Progenitor cell of endocrine pancreas (in vitro differentiated cells): Measurements from ENCODE around the gene VSNL1. TPM values are rescaled to one million over a fixed set of nuclear protein-coding genes. Genes with fewer than 3 reads are reported as not detected.
"Not testable (repeated sequence)": the region's sequence is repeated elsewhere in the genome, so short reads cannot be mapped to it uniquely, and the experiment has no call there.

Experiments
- DNase-seq: peaks from one replicate; pipeline ENCODE4 v3.0.0; 2021; ENCODE audit warnings: low spot score; ENCODE audit not compliant: unreplicated experiment
- H3K27ac Mint-ChIP-seq: 2 replicates; pipeline ENCODE4 v1.8.0; 2021; ENCODE audit warnings: mild to moderate bottlenecking, moderate library complexity, mixed read lengths
- H3K27me3 Mint-ChIP-seq: 2 replicates; pipeline ENCODE4 v1.8.0; 2021; ENCODE audit warnings: mixed read lengths
- H3K36me3 Mint-ChIP-seq: 2 replicates; pipeline ENCODE4 v1.8.0; 2022; ENCODE audit warnings: mixed read lengths; ENCODE audit not compliant: insufficient read depth
- H3K4me1 Mint-ChIP-seq: 2 replicates; pipeline ENCODE4 v1.8.0; 2021; ENCODE audit warnings: low read depth, mixed read lengths
- H3K4me3 Mint-ChIP-seq: 2 replicates; pipeline ENCODE4 v1.8.0; 2021; ENCODE audit warnings: low read depth, mild to moderate bottlenecking, moderate library complexity, mixed read lengths
- H3K9me3 Mint-ChIP-seq: 2 replicates; pipeline ENCODE4 v1.8.0; 2021; ENCODE audit warnings: low read depth, mixed read lengths
- CTCF ChIP-seq: fragments of 200-600 bp; sonication (generic); IDR thresholded peaks from one replicate; pipeline ENCODE4 v1.5.0; 2021; ENCODE audit warnings: antibody characterized with exemption, mild to moderate bottlenecking; ENCODE audit not compliant: unreplicated experiment
- total RNA-seq: library from RNA; stranded (reverse); gene quantifications from 2 replicates; pipeline ENCODE4 v1.2.1, GENCODE V29; 2021

VSNL1 gene
- total RNA-seq, 1 donor from 2014 or later = 1.1 TPM

- H3K4me1 Mint-ChIP-seq = peaks cover 6% of the 10 kb centered on the region
- peaks cover 17% of the 10 kb centered on the region for H3K27me3 Mint-ChIP-seq
- no peaks in the 10 kb centered on the region for H3K9me3 Mint-ChIP-seq
- no peak for TF ChIP-seq CTCF
- DNase-seq = no peak
- no peaks in the 10 kb centered on the region for H3K36me3 Mint-ChIP-seq
- no peak overlapping the region for H3K4me3 Mint-ChIP-seq
- H3K27ac Mint-ChIP-seq = no peak overlapping the region
These were observed 7.2 kb downstream of the VSNL1 start for GRCh38 chr2:17547737-17548136.

GRCh38 chr2:17550907-17551306 is 10.4 kb downstream of the VSNL1 start:
- Mint-ChIP-seq H3K9me3 (no peaks in the 10 kb centered on the region), H3K36me3 (no peaks in the 10 kb centered on the region), H3K4me3 (no peak overlapping the region), H3K4me1 (peaks cover 10% of the 10 kb centered on the region), H3K27me3 (no peaks in the 10 kb centered on the region), H3K27ac (no peak overlapping the region)
- no peak for TF ChIP-seq CTCF
- no peak for DNase-seq

GRCh38 chr2:17555150-17555549 is 14.7 kb downstream of the VSNL1 start:
- no peak overlapping the region for H3K27ac Mint-ChIP-seq
- no peak overlapping the region for H3K4me3 Mint-ChIP-seq
- peaks cover 3% of the 10 kb centered on the region for H3K4me1 Mint-ChIP-seq
- TF ChIP-seq CTCF = no peak
- no peaks in the 10 kb centered on the region for H3K27me3 Mint-ChIP-seq
- DNase-seq = no peak
- no peaks in the 10 kb centered on the region for H3K9me3 Mint-ChIP-seq
- no peaks in the 10 kb centered on the region for H3K36me3 Mint-ChIP-seq

GRCh38 chr2:17557596-17557995 is 17.1 kb downstream of the VSNL1 start:
- no peak for DNase-seq
- TF ChIP-seq CTCF = no peak
- no peaks in the 10 kb centered on the region for H3K9me3 Mint-ChIP-seq
- H3K27me3 Mint-ChIP-seq = no peaks in the 10 kb centered on the region
- no peak overlapping the region for H3K27ac Mint-ChIP-seq
- peaks cover 3% of the 10 kb centered on the region for H3K4me1 Mint-ChIP-seq
- no peak overlapping the region for H3K4me3 Mint-ChIP-seq
- H3K36me3 Mint-ChIP-seq = no peaks in the 10 kb centered on the region

GRCh38 chr2:17558053-17558452 is 17.6 kb downstream of the VSNL1 start:
- Mint-ChIP-seq H3K36me3 (no peaks in the 10 kb centered on the region), H3K9me3 (no peaks in the 10 kb centered on the region), H3K27ac (no peak overlapping the region), H3K27me3 (no peaks in the 10 kb centered on the region), H3K4me3 (no peak overlapping the region), H3K4me1 (peaks cover 3% of the 10 kb centered on the region)
- no peak for DNase-seq
- TF ChIP-seq CTCF = no peak

GRCh38 chr2:17558878-17559277 is 18.4 kb downstream of the VSNL1 start:
- H3K36me3 Mint-ChIP-seq = no peaks in the 10 kb centered on the region
- no peak for DNase-seq
- peaks cover 3% of the 10 kb centered on the region for H3K4me1 Mint-ChIP-seq
- no peak for TF ChIP-seq CTCF
- no peak overlapping the region for H3K4me3 Mint-ChIP-seq
- H3K27me3 Mint-ChIP-seq = no peaks in the 10 kb centered on the region
- H3K27ac Mint-ChIP-seq = no peak overlapping the region
- no peaks in the 10 kb centered on the region for H3K9me3 Mint-ChIP-seq

GRCh38 chr2:17565726-17566125 is 25.2 kb downstream of the VSNL1 start:
- not testable (repeated sequence) for H3K4me3 Mint-ChIP-seq, DNase-seq, H3K27ac Mint-ChIP-seq, H3K36me3 Mint-ChIP-seq, H3K27me3 Mint-ChIP-seq, H3K9me3 Mint-ChIP-seq, H3K4me1 Mint-ChIP-seq
